ENCODE results near the gene RAB7A.

DNA sequence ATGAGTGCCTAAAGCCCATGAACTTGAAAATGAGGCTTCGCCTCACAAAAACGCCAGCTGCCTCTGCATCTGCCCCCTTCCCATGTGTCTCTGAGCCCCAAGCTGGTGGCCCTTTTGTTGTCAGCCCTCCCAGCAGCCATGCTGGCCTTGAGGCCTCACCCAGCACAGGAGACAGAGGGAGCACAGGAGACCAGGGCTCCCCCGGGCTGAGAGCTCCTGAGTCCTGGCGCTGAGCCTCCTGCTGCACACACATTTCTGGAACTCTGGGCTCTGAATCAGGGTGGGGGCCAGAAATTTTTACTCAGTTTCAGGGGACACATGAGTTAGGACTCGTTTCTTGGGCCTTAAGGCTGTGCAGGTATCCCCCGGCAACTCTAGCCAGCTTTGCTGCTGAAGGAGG, 97.0 kb downstream of the RAB7A start:
- TF ChIP-seq, protein P1, sequence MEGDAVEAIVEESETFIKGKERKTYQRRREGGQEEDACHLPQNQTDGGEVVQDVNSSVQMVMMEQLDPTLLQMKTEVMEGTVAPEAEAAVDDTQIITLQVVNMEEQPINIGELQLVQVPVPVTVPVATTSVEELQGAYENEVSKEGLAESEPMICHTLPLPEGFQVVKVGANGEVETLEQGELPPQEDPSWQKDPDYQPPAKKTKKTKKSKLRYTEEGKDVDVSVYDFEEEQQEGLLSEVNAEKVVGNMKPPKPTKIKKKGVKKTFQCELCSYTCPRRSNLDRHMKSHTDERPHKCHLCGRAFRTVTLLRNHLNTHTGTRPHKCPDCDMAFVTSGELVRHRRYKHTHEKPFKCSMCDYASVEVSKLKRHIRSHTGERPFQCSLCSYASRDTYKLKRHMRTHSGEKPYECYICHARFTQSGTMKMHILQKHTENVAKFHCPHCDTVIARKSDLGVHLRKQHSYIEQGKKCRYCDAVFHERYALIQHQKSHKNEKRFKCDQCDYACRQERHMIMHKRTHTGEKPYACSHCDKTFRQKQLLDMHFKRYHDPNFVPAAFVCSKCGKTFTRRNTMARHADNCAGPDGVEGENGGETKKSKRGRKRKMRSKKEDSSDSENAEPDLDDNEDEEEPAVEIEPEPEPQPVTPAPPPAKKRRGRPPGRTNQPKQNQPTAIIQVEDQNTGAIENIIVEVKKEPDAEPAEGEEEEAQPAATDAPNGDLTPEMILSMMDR (IDR thresholded peaks at IDR 0.05) = no peak
- no peak for TF ChIP-seq POLR2A (IDR thresholded peaks at IDR 0.05)
